WI38 (cell line): ENCODE results near the gene WASF3.

Experiments used
- H3K4me3 ChIP-seq: 2 replicates; pipeline ENCODE4 v1.5.1; 2011; ENCODE audit warnings: low read depth, mild to moderate bottlenecking, control low read depth, low read length
- CTCF ChIP-seq: IDR thresholded peaks from 2 replicates; pipeline ENCODE4 v1.5.1; 2012; ENCODE audit warnings: low read depth, mild to moderate bottlenecking, control low read depth, low read length

Gene WASF3

DNA sequence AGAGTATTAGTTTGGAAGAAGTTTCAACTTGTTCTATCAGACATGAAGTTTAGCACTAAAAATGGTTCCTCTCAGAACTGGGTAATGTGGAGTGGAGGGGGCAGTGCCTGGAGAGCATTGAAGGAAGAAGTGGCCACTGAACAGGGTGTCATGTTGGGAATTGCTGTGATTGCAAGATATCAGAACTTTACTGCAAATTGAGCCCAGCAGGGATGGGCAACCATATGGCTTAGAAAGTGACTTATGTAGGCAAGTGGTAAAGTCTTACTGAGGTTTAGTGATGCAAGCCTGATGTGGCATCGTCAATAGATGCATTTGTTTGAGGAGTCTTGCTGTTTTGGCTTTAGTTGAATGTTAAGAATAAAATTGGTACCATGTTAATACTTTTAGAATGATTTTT is 31.7 kb downstream of the WASF3 start:
- no peak overlapping the region for H3K4me3 ChIP-seq
- TF ChIP-seq CTCF: no peak

DNA sequence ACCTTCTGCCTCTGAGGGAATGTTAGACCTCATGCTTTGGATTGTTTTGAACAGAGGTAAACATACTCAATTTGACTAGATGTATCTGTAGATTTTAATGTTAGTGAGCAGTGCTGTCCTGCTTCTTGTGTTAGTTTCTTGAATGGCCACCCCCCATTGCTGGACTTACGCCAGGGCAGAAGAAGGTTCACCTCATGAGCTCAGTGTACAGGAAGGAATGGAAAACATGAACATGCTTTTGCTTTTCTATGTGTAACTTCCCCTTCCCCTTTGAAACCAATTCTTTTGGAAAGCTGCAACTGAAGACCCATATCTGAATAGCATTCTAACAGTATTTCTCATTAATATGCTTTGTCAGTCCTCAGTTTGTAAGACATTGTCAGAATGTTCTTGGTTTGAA is 32.3 kb downstream of the WASF3 start:
- H3K4me3 ChIP-seq: no peak overlapping the region
- TF ChIP-seq CTCF: no peak

- H3K4me3 ChIP-seq: no peak overlapping the region
- TF ChIP-seq CTCF: no peak
Observed at GRCh38 chr13:26590379-26590778, 32.9 kb downstream of the WASF3 start.

DNA sequence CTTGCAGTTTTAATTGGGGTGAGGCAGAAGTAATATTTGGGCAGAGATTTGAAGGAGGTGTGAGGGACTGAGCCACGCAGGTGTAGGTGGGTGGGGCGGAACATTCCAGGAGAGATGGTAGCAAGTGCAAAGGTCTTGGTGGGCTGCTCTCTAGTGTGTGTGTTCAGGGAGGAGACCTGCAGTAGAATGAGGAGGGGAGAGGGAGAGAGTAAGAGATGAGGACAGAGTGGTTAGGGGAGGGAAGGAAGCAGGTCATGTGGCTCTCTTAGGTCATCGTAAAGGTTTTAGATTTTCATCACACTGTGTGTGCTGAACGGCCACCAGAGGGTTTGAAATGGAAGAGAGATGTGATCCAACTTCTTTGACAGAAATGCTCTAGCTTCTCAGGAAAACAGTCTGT is 33.5 kb downstream of the WASF3 start:
- no peak overlapping the region for H3K4me3 ChIP-seq
- no peak for TF ChIP-seq CTCF

DNA sequence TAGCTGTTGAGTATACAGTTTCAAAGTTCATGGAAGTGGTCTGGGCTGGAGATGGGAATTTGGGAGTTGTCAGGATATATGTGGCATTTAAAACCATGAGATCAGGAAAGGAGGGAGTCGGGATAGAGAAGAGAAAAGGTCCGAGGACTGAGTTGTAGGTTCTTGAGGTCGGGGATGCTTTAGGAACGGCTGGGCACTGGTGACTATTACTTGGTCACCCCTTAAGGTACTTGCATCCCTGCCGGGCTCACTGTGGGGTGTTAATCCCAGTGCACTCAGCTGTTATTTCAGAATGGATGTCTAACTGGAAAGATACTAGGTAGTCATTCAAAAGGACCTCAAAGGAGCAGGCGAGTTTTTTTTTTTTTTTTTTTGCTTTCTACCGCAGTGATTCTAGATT is 34.2 kb downstream of the WASF3 start:
- no peak for TF ChIP-seq CTCF
- H3K4me3 ChIP-seq: no peak overlapping the region

DNA sequence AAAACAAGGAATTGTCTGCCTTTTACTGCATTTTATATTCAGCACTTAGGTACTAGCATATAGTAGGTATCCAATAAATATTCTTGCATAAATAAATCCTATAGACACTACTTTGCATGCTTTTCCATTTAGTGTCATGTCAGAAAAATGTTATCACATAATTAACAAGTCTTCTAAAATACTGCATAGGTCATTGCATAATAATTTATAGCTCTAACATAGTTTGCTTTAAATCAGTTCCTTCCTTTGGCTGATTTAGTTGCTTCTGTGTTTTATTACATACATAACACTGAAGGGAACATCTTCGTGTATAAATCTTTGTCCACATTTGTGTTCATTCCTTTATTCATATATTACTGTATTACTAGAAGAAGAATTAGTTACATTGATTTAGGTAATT is 36.2 kb downstream of the WASF3 start:
- no peak for TF ChIP-seq CTCF
- no peak overlapping the region for H3K4me3 ChIP-seq

DNA sequence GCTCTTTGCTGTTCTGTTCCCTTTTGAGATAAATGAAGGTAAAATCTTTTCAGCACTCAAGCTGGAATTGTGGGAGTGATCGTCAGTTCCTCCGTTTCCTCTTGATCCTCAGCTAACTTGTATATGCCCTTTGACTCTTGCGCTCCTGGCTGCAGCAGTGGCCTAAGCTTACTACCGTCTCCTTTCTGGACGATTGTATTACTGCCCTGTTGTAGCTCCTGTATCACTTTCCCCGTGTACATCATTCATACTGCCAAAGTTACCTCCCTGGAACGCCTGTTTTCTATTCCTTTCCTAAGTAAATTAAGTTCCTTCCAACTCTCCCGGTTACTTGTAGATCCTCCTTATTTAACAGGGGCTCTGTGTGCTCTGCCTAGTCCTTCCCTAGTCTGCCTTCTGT is 36.9 kb downstream of the WASF3 start:
- no peak for TF ChIP-seq CTCF
- no peak overlapping the region for H3K4me3 ChIP-seq
